ENCODE results near the gene MYO16. TPM values are rescaled to one million over a fixed set of nuclear protein-coding genes. Genes with fewer than 3 reads are reported as not detected.
A peak's percentile ranks its signal among the peaks of the same experiment; 100 is the strongest.

The MYO16 gene
- total and polyA plus RNA-seq, 2 donors = 0.16 to 0.19 TPM

DNA sequence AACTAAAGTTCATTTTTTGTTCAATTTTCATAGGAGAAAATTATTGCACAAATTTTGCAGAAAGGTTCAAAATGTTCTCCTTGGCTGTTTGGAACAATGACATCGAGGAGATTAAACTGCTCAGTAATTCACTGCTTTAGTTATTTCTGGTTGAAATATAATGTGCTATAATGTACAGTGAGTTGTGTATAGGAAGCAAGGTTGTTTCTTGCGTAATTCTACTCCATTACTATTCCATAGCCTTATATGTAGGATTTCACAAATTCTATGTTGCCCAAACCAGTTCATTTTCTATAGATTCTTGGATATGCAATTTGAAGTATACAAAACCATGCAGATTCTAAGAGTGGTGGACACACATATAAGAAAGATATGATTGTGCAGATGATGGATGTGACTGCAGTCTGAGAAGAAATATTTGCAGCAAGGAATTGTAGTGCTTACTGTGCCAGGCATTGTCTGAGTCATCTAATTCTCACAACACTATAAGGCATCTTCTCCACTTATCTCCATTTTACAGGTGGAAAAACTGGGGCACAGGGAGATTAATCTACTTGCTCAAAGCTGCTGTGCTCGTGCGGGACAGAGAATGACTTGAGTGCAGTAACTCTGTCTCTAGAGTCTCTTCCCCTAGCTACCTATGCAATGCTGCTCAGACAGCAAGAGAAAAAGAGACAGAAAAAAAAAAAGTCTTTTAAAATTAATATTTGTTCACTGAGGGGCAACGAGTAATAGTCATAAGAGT is 515.5 kb downstream of the MYO16 start:
- H3K4me3 ChIP-seq (ENCODE audit: low read length in 2 of 2) = no peak overlapping the region
- WGBS = 76% methylated on average over 5 of the region's 5 CpGs
- no peak overlapping the region for H3K27ac ChIP-seq (ENCODE audit: low read depth in 1 of 2, low read length in 1 of 2)
- no peak for DNase-seq (ENCODE audit: low read depth in 6 of 9, low spot score in 9 of 9)
- no peaks in the 10 kb centered on the region for H3K4me1 ChIP-seq (ENCODE audit: control insufficient read depth in 2 of 2, insufficient read depth in 2 of 2, low read length in 2 of 2)
- H3K9me3 ChIP-seq (ENCODE audit: control insufficient read depth in 2 of 2, insufficient read depth in 1 of 2, low read length in 1 of 2) = peaks cover 0 to 3% of the 10 kb centered on the region in 2 donors
- no peaks in the 10 kb centered on the region for H3K36me3 ChIP-seq (ENCODE audit: control insufficient read depth in 2 of 2, insufficient read depth in 2 of 2, low read length in 1 of 2)
- peaks cover 14 to 24% of the 10 kb centered on the region in 2 donors for H3K27me3 ChIP-seq (ENCODE audit: control insufficient read depth in 2 of 2, insufficient read depth in 1 of 2, low read length in 1 of 2)

- no peaks in the 10 kb centered on the region for H3K4me1 ChIP-seq (ENCODE audit: control insufficient read depth in 2 of 2, insufficient read depth in 2 of 2, low read length in 2 of 2)
- WGBS = 15% methylated on average over 4 of the region's 4 CpGs
- no peak overlapping the region for H3K4me3 ChIP-seq (ENCODE audit: low read length in 2 of 2)
- peaks cover 7 to 16% of the 10 kb centered on the region in 2 donors for H3K27me3 ChIP-seq (ENCODE audit: control insufficient read depth in 2 of 2, insufficient read depth in 1 of 2, low read length in 1 of 2)
- DNase-seq (ENCODE audit: low read depth in 6 of 9, low spot score in 9 of 9) = peak in 3 of 9 donors; percentile 22 to 52 (median 36)
- no peaks in the 10 kb centered on the region for H3K36me3 ChIP-seq (ENCODE audit: control insufficient read depth in 2 of 2, insufficient read depth in 2 of 2, low read length in 1 of 2)
- no peak overlapping the region for H3K27ac ChIP-seq (ENCODE audit: low read depth in 1 of 2, low read length in 1 of 2)
- no peaks in the 10 kb centered on the region for H3K9me3 ChIP-seq (ENCODE audit: control insufficient read depth in 2 of 2, insufficient read depth in 1 of 2, low read length in 1 of 2)
Observed at GRCh38 chr13:109145631-109146030, 516.2 kb downstream of the MYO16 start.

DNA sequence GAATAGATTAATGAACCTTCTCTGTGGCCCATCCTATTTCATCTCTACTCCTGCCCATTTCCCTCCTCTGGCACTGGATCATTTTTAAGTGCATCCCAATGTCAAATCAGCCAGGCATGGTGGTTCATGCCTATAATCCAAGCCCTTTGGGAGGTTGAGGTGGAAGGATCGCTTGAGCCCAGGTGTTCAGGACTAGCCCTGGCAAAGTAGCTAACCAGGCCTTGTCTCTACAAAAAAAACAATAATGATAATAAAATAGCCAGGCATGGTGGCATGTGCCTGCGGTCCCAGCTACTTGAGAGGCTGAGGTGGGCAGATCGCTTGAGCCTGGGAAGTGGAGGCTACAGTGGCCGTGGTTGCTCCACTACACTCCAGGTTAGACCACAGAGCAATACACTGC is 517.0 kb downstream of the MYO16 start:
- DNase-seq (ENCODE audit: low read depth in 6 of 9, low spot score in 9 of 9) = no peak
- Histone ChIP-seq H3K4me3 (ENCODE audit: low read length in 2 of 2) (no peak overlapping the region), H3K27ac (ENCODE audit: low read depth in 1 of 2, low read length in 1 of 2) (no peak overlapping the region), H3K4me1 (ENCODE audit: control insufficient read depth in 2 of 2, insufficient read depth in 2 of 2, low read length in 2 of 2) (no peaks in the 10 kb centered on the region), H3K36me3 (ENCODE audit: control insufficient read depth in 2 of 2, insufficient read depth in 2 of 2, low read length in 1 of 2) (no peaks in the 10 kb centered on the region), H3K27me3 (ENCODE audit: control insufficient read depth in 2 of 2, insufficient read depth in 1 of 2, low read length in 1 of 2) (peaks cover 0 to 8% of the 10 kb centered on the region in 2 donors), H3K9me3 (ENCODE audit: control insufficient read depth in 2 of 2, insufficient read depth in 1 of 2, low read length in 1 of 2) (no peaks in the 10 kb centered on the region)
- 98% methylated on average over 4 of the region's 4 CpGs for WGBS

DNA sequence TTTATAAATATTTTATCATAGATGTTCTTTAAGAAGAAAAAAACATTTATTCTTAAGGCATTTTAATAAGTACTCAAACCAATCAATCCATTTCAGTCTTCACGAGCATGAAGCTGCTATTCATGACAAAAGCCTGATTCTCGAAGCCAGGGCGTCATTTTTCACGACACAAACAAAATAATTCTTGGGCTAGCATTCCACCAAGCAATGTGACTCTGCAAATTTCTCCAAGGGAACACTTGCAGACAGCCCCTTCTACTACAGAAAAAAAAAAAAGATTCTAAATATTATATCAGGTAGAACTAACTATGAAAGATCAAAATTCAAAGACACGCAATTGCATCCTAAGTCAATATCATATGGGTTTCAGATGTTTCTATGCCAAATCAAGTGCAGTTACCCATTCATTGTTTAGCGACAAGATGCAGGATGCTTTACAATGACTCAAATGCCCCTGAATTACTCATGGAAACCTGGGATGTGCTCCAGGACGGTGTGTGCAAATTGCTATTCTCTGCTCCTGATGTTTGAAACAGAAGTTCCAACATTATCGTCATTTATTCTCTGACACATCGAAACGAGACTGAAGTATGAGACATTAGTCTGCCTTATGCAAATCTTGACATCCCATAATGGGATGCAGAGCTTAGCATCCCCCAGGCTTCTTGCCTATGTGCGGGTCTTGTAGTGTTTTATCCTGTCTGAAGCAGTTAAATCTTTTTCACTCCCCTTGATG is 517.7 kb downstream of the MYO16 start:
- H3K27ac ChIP-seq (ENCODE audit: low read depth in 1 of 2, low read length in 1 of 2) = no peak overlapping the region
- no peak overlapping the region for H3K4me3 ChIP-seq (ENCODE audit: low read length in 2 of 2)
- no peaks in the 10 kb centered on the region for H3K36me3 ChIP-seq (ENCODE audit: control insufficient read depth in 2 of 2, insufficient read depth in 2 of 2, low read length in 1 of 2)
- H3K27me3 ChIP-seq (ENCODE audit: control insufficient read depth in 2 of 2, insufficient read depth in 1 of 2, low read length in 1 of 2) = peaks cover 0 to 3% of the 10 kb centered on the region in 2 donors
- WGBS = 84% methylated on average over 11 of the region's 11 CpGs
- H3K4me1 ChIP-seq (ENCODE audit: control insufficient read depth in 2 of 2, insufficient read depth in 2 of 2, low read length in 2 of 2) = no peaks in the 10 kb centered on the region
- DNase-seq (ENCODE audit: low read depth in 6 of 9, low spot score in 9 of 9) = no peak
- H3K9me3 ChIP-seq (ENCODE audit: control insufficient read depth in 2 of 2, insufficient read depth in 1 of 2, low read length in 1 of 2) = no peaks in the 10 kb centered on the region

DNA sequence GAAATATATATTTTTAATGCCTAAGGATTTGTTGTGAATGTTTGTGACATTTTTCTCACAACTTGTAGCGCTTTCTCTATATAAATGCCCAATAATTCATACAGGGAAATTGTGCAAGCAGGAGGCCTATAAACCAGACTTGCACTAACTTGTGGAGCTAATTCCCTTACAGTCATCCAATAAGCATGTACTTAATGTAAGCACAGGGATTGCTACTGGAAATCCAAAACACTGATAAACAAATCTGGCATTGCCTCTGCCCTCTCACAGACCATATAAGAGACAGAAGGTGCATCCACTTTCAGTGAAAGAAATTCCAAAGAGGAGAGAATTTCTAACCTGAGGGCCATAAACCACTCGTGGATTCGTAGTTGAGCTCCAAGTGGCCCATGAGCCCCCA is 518.8 kb downstream of the MYO16 start:
- 94% methylated on average over 3 of the region's 3 CpGs for WGBS
- Histone ChIP-seq H3K27ac (ENCODE audit: low read depth in 1 of 2, low read length in 1 of 2) (no peak overlapping the region), H3K4me3 (ENCODE audit: low read length in 2 of 2) (no peak overlapping the region)

DNA sequence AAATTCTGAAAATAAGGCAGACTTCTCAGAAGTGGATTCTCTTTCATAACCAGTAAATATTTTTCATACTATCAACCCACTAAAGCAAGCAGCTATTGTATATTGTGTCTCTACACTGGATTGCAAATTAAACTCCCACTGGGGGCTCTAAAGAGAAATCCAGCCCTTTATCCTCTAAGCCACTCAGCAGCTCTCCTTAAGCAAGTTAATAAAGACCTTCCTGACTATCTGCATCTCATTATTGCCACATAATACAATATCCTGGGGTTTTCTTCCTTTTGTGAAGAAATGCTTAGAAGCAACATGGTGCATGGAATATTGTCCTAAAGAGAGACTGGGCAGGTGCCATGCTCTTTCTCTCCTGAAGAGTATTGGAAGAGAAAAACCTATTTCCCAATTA is 521.3 kb downstream of the MYO16 start:
- Histone ChIP-seq H3K27ac (ENCODE audit: low read depth in 1 of 2, low read length in 1 of 2) (no peak overlapping the region), H3K36me3 (ENCODE audit: control insufficient read depth in 2 of 2, insufficient read depth in 2 of 2, low read length in 1 of 2) (no peaks in the 10 kb centered on the region), H3K27me3 (ENCODE audit: control insufficient read depth in 2 of 2, insufficient read depth in 1 of 2, low read length in 1 of 2) (no peaks in the 10 kb centered on the region), H3K4me3 (ENCODE audit: low read length in 2 of 2) (no peak overlapping the region), H3K9me3 (ENCODE audit: control insufficient read depth in 2 of 2, insufficient read depth in 1 of 2, low read length in 1 of 2) (no peaks in the 10 kb centered on the region), H3K4me1 (ENCODE audit: control insufficient read depth in 2 of 2, insufficient read depth in 2 of 2, low read length in 2 of 2) (no peaks in the 10 kb centered on the region)
- DNase-seq (ENCODE audit: low read depth in 6 of 9, low spot score in 9 of 9) = no peak

More for the DNA sequence above, 518.8 kb downstream of the MYO16 start:
- DNase-seq (ENCODE audit: low read depth in 6 of 9, low spot score in 9 of 9) = no peak
- no peaks in the 10 kb centered on the region for H3K36me3 ChIP-seq (ENCODE audit: control insufficient read depth in 2 of 2, insufficient read depth in 2 of 2, low read length in 1 of 2)
- no peaks in the 10 kb centered on the region for H3K4me1 ChIP-seq (ENCODE audit: control insufficient read depth in 2 of 2, insufficient read depth in 2 of 2, low read length in 2 of 2)
- H3K9me3 ChIP-seq (ENCODE audit: control insufficient read depth in 2 of 2, insufficient read depth in 1 of 2, low read length in 1 of 2) = no peaks in the 10 kb centered on the region
- no peaks in the 10 kb centered on the region for H3K27me3 ChIP-seq (ENCODE audit: control insufficient read depth in 2 of 2, insufficient read depth in 1 of 2, low read length in 1 of 2)

GRCh38 chr13:109151255-109151654 is 521.8 kb downstream of the MYO16 start:
- Histone ChIP-seq H3K36me3 (ENCODE audit: control insufficient read depth in 2 of 2, insufficient read depth in 2 of 2, low read length in 1 of 2) (no peaks in the 10 kb centered on the region), H3K4me3 (ENCODE audit: low read length in 2 of 2) (no peak overlapping the region), H3K4me1 (ENCODE audit: control insufficient read depth in 2 of 2, insufficient read depth in 2 of 2, low read length in 2 of 2) (no peaks in the 10 kb centered on the region), H3K9me3 (ENCODE audit: control insufficient read depth in 2 of 2, insufficient read depth in 1 of 2, low read length in 1 of 2) (no peaks in the 10 kb centered on the region), H3K27me3 (ENCODE audit: control insufficient read depth in 2 of 2, insufficient read depth in 1 of 2, low read length in 1 of 2) (no peaks in the 10 kb centered on the region), H3K27ac (ENCODE audit: low read depth in 1 of 2, low read length in 1 of 2) (no peak overlapping the region)
- no peak for DNase-seq (ENCODE audit: low read depth in 6 of 9, low spot score in 9 of 9)
- WGBS = 92% methylated on average over 3 of the region's 3 CpGs

DNA sequence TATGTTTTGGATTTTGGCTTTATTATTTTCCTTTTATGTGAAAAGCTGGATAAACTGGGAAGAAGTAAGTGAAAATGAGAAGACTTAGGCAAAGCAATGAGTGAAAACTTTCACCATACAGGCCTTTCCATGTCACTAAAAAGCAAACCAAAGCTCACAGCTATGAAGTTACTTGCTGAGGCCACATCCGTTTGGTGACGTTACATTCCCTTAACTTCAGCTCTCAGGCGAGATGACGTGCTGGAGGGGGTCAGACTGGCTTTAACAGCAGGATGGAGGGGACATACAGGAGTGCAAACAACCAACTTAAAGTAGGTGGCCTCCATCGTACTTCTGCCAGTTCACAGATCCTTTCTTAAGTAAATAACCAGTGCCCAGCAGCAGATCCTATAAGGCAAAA is 522.3 kb downstream of the MYO16 start:
- no peak for DNase-seq (ENCODE audit: low read depth in 6 of 9, low spot score in 9 of 9)
- Histone ChIP-seq H3K36me3 (ENCODE audit: control insufficient read depth in 2 of 2, insufficient read depth in 2 of 2, low read length in 1 of 2) (no peaks in the 10 kb centered on the region), H3K4me1 (ENCODE audit: control insufficient read depth in 2 of 2, insufficient read depth in 2 of 2, low read length in 2 of 2) (no peaks in the 10 kb centered on the region), H3K9me3 (ENCODE audit: control insufficient read depth in 2 of 2, insufficient read depth in 1 of 2, low read length in 1 of 2) (no peaks in the 10 kb centered on the region), H3K27me3 (ENCODE audit: control insufficient read depth in 2 of 2, insufficient read depth in 1 of 2, low read length in 1 of 2) (no peaks in the 10 kb centered on the region), H3K27ac (ENCODE audit: low read depth in 1 of 2, low read length in 1 of 2) (no peak overlapping the region), H3K4me3 (ENCODE audit: low read length in 2 of 2) (no peak overlapping the region)
- 91% methylated on average over 5 of the region's 5 CpGs for WGBS

GRCh38 chr13:109152311-109152820 is 523.0 kb downstream of the MYO16 start:
- Histone ChIP-seq H3K27ac (ENCODE audit: low read depth in 1 of 2, low read length in 1 of 2) (no peak overlapping the region), H3K27me3 (ENCODE audit: control insufficient read depth in 2 of 2, insufficient read depth in 1 of 2, low read length in 1 of 2) (no peaks in the 10 kb centered on the region), H3K4me3 (ENCODE audit: low read length in 2 of 2) (no peak overlapping the region), H3K9me3 (ENCODE audit: control insufficient read depth in 2 of 2, insufficient read depth in 1 of 2, low read length in 1 of 2) (no peaks in the 10 kb centered on the region), H3K36me3 (ENCODE audit: control insufficient read depth in 2 of 2, insufficient read depth in 2 of 2, low read length in 1 of 2) (no peaks in the 10 kb centered on the region), H3K4me1 (ENCODE audit: control insufficient read depth in 2 of 2, insufficient read depth in 2 of 2, low read length in 2 of 2) (no peaks in the 10 kb centered on the region)
- WGBS = 94% methylated on average over 9 of the region's 9 CpGs
- DNase-seq (ENCODE audit: low read depth in 6 of 9, low spot score in 9 of 9) = no peak
